Activated CD4-positive, alpha-beta T cell treated with anti-CD3 and anti-CD28 coated beads for 36 hours (primary cell): Measurements from ENCODE around the gene SLC16A1. TPM values are rescaled to one million over a fixed set of nuclear protein-coding genes. Genes with fewer than 3 reads are reported as not detected.
"Not testable (repeated sequence)": the region's sequence is repeated elsewhere in the genome, so short reads cannot be mapped to it uniquely, and the experiment has no call there.

Source experiments
- ATAC-seq: fragments of 200-7000 bp; cut with Tn5 transposase; one replicate; pipeline ENCODE4 v1.10.0; 2021; ENCODE audit warnings: mild to moderate bottlenecking, moderate library complexity
- CTCF ChIA-PET: fragments of 350-600 bp; sonication (Branson Sonifier 250); formaldehyde crosslinking; loops from one replicate; lab custom pipeline; 2021; ENCODE audit warnings: antibody characterized with exemption; lab: Charles Lee
- POLR2A ChIA-PET: fragments of 350-600 bp; sonication (Branson Sonifier 250); formaldehyde crosslinking; loops from one replicate; lab custom pipeline; 2021; ENCODE audit warnings: antibody characterized with exemption, inconsistent platforms; lab: Charles Lee
- DNase-seq: peaks from one replicate; pipeline ENCODE4 v3.0.0-alpha.2; 2020
- H3K27ac Mint-ChIP-seq: one replicate; pipeline ENCODE4 v1.8.0; 2021; ENCODE audit warnings: mixed read lengths
- H3K27me3 Mint-ChIP-seq: one replicate; pipeline ENCODE4 v1.8.0; 2021; ENCODE audit warnings: mixed read lengths
- H3K36me3 Mint-ChIP-seq: one replicate; pipeline ENCODE4 v1.8.0; 2021; ENCODE audit warnings: low read depth, mixed read lengths
- H3K4me1 Mint-ChIP-seq: one replicate; pipeline ENCODE4 v1.8.0; 2021; ENCODE audit warnings: mixed read lengths
- H3K4me3 Mint-ChIP-seq: one replicate; pipeline ENCODE4 v1.8.0; 2021; ENCODE audit warnings: mild to moderate bottlenecking, moderate library complexity, mixed read lengths
- H3K9me3 Mint-ChIP-seq: one replicate; pipeline ENCODE4 v1.8.0; 2021; ENCODE audit warnings: low read depth, mixed read lengths
- intact Hi-C, 2 experiments: fragments of 100-400 bp; cut with DNase I in 1 of 2; cut with micrococcal nuclease in 1 of 2; formaldehyde crosslinking; loops; one replicate each; pipeline versions ENCODE4 v1.14.2 to v1.15.1; 2022 to 2024; cut with DNase I, micrococcal nuclease
- total RNA-seq, 2 experiments: library from RNA; stranded (reverse); gene quantifications; one replicate each; pipeline ENCODE4 v1.2.3, GENCODE V29; 2021

SLC16A1 gene
- total RNA-seq, 2 experiments from 2014 or later = 70.0 to 70.4 TPM

DNA sequence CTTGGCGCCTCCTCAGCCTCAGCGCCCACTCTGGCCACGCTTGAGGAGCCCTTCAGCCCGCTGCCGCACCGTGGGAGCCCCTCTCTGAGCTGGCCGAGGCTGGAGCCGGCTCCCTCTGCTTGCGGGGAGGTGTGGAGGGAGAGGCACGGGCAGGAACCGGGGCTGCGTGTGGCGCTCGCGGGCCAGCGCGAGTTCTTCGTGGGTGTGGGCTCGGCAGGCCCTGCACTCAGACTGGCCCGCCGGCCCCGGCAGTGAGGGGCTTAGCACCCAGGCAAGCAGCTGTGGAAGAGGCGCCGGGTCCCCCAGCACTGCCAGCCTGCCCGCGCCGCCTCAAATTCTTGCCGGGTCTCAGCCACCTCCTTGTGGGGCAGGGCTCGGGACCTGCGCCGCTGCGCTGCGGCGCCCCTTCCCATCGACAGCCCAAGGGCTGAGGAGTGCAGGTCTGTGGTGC is 61.4 kb downstream of the SLC16A1 start:
- H3K4me3 Mint-ChIP-seq = no peak overlapping the region
- H3K4me1 Mint-ChIP-seq = no peaks in the 10 kb centered on the region
- intact Hi-C loops = no loop called here
- no peak overlapping the region for H3K27ac Mint-ChIP-seq
- peaks cover 4% of the 10 kb centered on the region for H3K36me3 Mint-ChIP-seq
- DNase-seq = no peak
- ChIA-PET CTCF (interaction anchor here (1.1 to 1.3 kb wide), 2 partner anchors 9 to 497 kb away, joined by 3 read pairs; no protein-coding TSS in a partner anchor), POLR2A (no interaction called here)
- no peak for ATAC-seq
- H3K9me3 Mint-ChIP-seq = peaks cover 14% of the 10 kb centered on the region
- no peaks in the 10 kb centered on the region for H3K27me3 Mint-ChIP-seq

DNA sequence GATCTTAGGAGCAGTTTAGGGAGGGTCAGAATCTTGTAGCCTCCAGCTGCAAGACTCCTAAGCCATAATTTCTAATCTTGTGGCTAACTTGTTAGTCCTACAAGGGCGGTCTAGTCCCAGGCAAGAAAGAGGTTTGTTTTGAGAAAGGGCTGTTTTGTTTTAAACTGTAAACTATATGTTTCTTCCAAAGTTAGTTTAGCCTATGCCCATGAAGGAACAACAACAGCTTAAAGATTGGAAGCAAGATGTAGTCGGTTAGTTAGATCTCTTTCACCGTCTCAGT is 62.0 kb downstream of the SLC16A1 start:
- intact Hi-C loops = no loop called here
- DNase-seq (no peak), ATAC-seq (no peak)
- peaks cover 4% of the 10 kb centered on the region for H3K36me3 Mint-ChIP-seq
- no peaks in the 10 kb centered on the region for H3K4me1 Mint-ChIP-seq
- H3K4me3 Mint-ChIP-seq = no peak overlapping the region
- ChIA-PET CTCF (interaction anchor here (1.3 kb wide), 1 partner anchor 10 kb away, joined by 3 read pairs; no protein-coding TSS in a partner anchor), POLR2A (no interaction called here)
- H3K27ac Mint-ChIP-seq = no peak overlapping the region
- no peaks in the 10 kb centered on the region for H3K27me3 Mint-ChIP-seq
- H3K9me3 Mint-ChIP-seq = peaks cover 14% of the 10 kb centered on the region

DNA sequence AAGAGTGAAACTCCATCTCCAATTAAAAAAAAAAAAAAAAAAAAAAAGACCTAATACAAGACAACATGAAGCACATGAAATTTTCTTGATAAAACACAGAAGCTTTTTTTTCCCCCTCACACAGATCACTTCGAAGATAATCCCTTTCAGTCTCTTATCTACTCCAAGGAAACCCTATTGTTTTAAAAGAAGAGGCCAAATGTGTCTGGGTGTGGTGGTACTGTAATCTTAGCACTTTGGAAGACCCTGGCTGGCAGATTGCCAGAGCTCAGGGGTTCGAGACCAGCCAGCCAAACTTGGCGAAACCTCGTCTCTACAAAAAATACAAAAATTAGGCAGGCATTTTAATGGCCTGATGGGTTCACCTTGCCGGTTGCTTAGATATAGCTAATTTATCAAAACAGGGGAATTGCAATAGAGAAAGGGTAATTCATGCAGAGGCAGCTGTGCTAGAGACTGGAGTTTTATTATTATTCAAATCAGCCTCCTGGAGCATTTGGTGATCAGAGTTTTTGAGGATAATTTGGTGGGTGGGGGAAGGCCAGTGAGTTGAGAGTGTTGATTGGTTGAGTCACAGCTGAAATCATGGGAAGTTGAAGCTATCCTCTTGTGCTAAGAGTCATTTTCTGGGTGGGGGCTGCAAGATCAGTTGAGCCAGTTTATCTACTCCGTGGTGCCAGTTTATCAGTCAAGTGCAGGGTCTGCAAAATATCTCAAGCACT is 62.5 kb downstream of the SLC16A1 start:
- no peaks in the 10 kb centered on the region for H3K4me1 Mint-ChIP-seq
- ATAC-seq = no peak
- intact Hi-C loops = no loop called here
- CTCF ChIA-PET = interaction anchor here (1.3 kb wide), 1 partner anchor 10 kb away, joined by 3 read pairs; no protein-coding TSS in a partner anchor
- POLR2A ChIA-PET = interaction anchor here (0.7 to 0.8 kb wide), 2 partner anchors 11 to 1258 kb away, joined by 3 to 6 read pairs; no protein-coding TSS in a partner anchor
- H3K9me3 Mint-ChIP-seq = peaks cover 14% of the 10 kb centered on the region
- DNase-seq = no peak
- H3K36me3 Mint-ChIP-seq = peaks cover 4% of the 10 kb centered on the region
- no peak overlapping the region for H3K4me3 Mint-ChIP-seq
- H3K27me3 Mint-ChIP-seq = no peaks in the 10 kb centered on the region
- H3K27ac Mint-ChIP-seq = no peak overlapping the region

DNA sequence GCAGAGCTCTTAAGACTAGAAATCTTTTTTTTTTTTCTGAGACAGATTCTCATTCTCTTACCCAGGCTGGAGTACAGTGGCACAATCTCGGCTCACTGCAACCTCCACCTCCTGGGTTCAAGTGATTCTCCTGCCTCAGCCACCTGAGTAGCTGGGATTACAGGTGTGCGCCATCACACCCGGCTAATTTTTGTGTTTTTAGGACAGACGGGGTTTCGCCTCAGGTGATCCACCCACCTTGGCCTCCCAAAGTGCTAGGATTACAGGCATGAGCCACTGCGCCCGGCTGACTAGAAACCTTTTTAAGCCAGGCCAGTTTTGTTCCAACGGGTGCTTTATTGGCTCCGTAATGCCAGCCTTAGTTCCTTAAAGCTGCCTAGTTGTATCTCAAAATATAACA is 66.1 kb downstream of the SLC16A1 start:
- H3K36me3 Mint-ChIP-seq, ATAC-seq, H3K4me3 Mint-ChIP-seq, H3K27me3 Mint-ChIP-seq, H3K9me3 Mint-ChIP-seq, intact Hi-C loops, H3K27ac Mint-ChIP-seq, H3K4me1 Mint-ChIP-seq, DNase-seq: not testable (repeated sequence)
- POLR2A ChIA-PET = interaction anchor here (0.6 kb wide), 1 partner anchor 871 kb away, joined by 6 read pairs; no protein-coding TSS in a partner anchor
- CTCF ChIA-PET = interaction anchor here (0.6 to 2.5 kb wide), 6 partner anchors 8 to 636 kb away, joined by 3 to 15 read pairs (median 4); partner anchors contain the start of genes LRIG2 and PPM1J

DNA sequence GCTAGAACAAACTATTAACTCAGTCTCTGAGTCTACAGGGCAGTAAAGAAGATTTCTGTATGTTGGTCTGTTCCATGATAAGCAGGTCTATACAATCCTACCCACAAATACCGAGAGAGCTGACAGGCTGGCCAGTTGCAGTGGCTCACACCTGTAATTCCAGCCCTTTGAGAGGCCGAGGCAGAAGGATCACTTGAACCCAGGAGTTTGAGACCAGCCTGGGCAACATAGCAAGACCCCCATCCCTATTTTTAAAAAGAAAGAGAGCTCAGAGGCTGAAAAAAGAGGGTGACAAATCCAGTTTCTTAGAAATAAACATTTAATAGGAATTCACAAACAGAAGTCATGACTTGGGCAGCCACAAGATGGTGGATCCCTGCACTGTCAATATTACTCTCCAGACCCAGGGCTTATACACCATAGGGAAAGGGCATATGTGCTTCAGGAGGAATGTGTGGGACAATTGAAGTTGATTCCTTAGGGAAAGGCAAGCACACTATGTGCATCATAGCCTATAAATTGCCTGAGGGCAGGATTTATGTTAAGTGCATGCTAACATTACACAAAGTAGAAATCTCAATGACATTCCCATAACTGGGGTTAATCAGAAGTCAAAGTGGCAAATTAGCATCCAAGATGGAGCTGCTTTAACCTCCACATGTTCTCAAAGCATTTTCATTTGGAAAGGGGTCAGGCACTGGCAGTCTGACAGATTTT is 66.8 kb downstream of the SLC16A1 start:
- Mint-ChIP-seq H3K27me3 (no peaks in the 10 kb centered on the region), H3K9me3 (peaks cover 7% of the 10 kb centered on the region), H3K4me1 (no peaks in the 10 kb centered on the region)

DNA sequence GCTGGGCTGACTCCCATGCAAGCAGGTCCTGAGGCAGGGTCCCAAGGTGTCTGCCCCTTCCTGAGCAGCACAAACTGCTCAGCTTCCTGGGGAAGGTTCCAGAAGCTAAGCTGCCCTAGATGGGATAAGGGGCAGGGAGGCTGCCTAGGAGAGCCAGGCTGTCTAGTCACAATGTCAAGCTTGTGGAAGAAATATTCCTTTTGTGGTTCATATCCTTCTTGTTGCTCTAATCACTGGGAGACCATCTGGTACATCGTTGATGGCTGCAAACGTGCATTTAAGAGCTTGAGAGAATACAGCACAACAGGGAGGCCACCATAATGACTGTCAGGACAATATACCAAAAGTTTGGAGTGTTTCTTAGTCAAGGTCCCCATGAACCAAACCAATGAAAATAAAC is 67.4 kb downstream of the SLC16A1 start:
- no peak overlapping the region for H3K27ac Mint-ChIP-seq

More for the DNA sequence above, 66.8 kb downstream of the SLC16A1 start:
- POLR2A ChIA-PET = no interaction called here
- ATAC-seq (no peak), DNase-seq (no peak)
- CTCF ChIA-PET = interaction anchor here (0.6 to 2.5 kb wide), 4 partner anchors 9 to 635 kb away, joined by 3 to 15 read pairs (median 4); partner anchors contain the start of genes LRIG2 and PPM1J
- intact Hi-C loops = no loop called here
- no peak overlapping the region for H3K4me3 Mint-ChIP-seq
- H3K36me3 Mint-ChIP-seq = peaks cover 4% of the 10 kb centered on the region
- H3K27ac Mint-ChIP-seq = no peak overlapping the region

DNA sequence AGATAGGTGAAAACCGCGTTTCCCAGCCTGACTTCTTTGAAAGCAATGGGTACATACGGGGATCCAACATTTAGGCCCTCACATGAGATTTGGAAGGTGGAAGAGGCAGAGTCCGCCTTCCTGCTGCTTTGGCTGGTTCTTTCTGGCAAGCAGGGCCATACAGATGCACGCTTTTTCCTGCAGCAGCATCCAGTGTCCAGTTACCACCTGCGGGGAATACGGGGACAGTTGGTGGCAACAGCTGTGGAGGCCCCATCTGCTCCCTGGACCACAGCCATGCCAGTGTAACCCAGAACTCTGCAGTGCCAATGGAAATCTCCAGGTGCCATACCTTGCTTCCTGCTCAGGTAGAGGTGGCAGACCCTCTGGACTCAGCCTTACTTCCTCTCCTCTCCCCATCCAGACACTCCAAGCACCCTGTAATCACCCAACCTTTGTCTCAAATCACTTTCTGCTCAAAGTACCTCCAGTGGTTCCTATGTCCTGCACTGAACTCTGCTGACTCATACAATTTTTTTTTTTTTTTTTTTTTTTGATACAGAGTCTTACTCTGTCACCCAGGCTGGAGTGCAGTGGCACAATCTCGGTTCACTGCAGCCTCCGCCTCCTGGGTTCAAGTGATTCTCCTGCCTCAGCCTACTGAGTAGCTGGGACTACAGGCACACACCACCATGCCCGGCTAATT is 68.3 kb downstream of the SLC16A1 start:
- H3K27ac Mint-ChIP-seq = no peak overlapping the region
- no peaks in the 10 kb centered on the region for H3K27me3 Mint-ChIP-seq
- H3K36me3 Mint-ChIP-seq = no peaks in the 10 kb centered on the region
- intact Hi-C loops = no loop called here
- H3K4me1 Mint-ChIP-seq = no peaks in the 10 kb centered on the region
- POLR2A ChIA-PET = no interaction called here
- ATAC-seq (no peak), DNase-seq (no peak)
- CTCF ChIA-PET = no interaction called here
- H3K9me3 Mint-ChIP-seq = no peaks in the 10 kb centered on the region
- no peak overlapping the region for H3K4me3 Mint-ChIP-seq

More for the DNA sequence above, 67.4 kb downstream of the SLC16A1 start:
- no peak overlapping the region for H3K4me3 Mint-ChIP-seq
- DNase-seq (no peak), ATAC-seq (no peak)
- intact Hi-C loops = no loop called here
- H3K36me3 Mint-ChIP-seq = peaks cover 2% of the 10 kb centered on the region
- H3K27me3 Mint-ChIP-seq = no peaks in the 10 kb centered on the region
- H3K4me1 Mint-ChIP-seq = no peaks in the 10 kb centered on the region
- H3K9me3 Mint-ChIP-seq = peaks cover 4% of the 10 kb centered on the region
- ChIA-PET POLR2A (no interaction called here), CTCF (interaction anchor here (1.9 to 2.5 kb wide), 2 partner anchors 8 to 184 kb away, joined by 6 to 15 read pairs; partner anchors contain the start of gene LRIG2)

DNA sequence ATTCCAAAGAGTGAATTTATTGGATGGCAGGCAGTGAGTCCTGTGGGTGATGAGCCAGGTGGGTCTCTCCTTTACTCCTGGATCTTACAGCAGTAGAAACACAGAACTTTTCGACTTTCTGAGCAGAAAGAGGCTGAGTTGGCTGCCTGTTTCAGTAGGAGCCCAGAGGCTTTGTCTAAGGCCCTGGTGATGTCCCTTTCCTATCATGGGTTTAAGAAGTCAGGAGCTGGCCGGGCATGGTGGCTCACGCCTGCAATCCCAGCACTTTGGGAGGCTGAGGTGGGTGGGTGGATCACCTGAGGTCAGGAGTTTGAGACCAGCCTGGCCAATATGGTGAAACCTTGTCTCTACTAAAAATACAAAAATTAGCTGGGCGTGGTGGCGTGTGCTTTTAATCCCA is 71.0 kb downstream of the SLC16A1 start:
- DNase-seq, POLR2A ChIA-PET, H3K9me3 Mint-ChIP-seq, H3K36me3 Mint-ChIP-seq, H3K4me1 Mint-ChIP-seq, H3K4me3 Mint-ChIP-seq, H3K27ac Mint-ChIP-seq, H3K27me3 Mint-ChIP-seq, ATAC-seq: not testable (repeated sequence)
- CTCF ChIA-PET = interaction anchor here (0.6 kb wide), 1 partner anchor 68 kb away, joined by 3 read pairs; no protein-coding TSS in a partner anchor
- intact Hi-C loops = loop anchor here in 1 of 2 experiments (5.0 kb wide), 1 partner anchor 168 kb away; the partner anchor contains the start of gene PPM1J

DNA sequence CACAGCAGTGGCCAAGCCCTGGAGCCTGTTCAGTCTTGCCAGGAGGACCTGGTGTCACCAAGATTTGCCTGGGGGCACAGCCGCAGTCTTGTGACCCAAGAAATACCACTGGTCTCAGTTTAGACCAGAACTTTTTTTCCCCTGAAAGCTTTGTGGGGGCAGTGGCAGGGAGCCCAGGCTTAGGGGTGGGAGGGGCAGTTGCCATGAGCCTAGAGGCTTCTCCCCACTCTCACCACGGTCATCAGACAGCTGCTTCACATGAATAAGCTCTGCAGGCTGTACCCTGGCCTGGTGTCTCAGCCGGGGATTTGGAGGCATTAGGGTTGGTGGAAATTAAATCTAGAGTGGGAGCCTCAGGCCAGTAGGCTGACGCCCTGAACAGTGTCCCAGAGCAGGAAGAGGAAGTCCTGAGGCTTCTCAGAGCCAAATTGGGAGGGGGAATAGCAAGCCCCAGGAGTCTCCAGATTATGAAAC is 73.7 kb downstream of the SLC16A1 start:
- ATAC-seq = no peak
- POLR2A ChIA-PET = no interaction called here
- intact Hi-C loops = loop anchor here in 1 of 2 experiments (5.0 kb wide), 1 partner anchor 165 kb away; the partner anchor contains the start of gene PPM1J
- H3K27me3 Mint-ChIP-seq = peaks cover 3% of the 10 kb centered on the region
- no peak for DNase-seq
- no peak overlapping the region for H3K4me3 Mint-ChIP-seq
- CTCF ChIA-PET = interaction anchor here (0.7 to 1.5 kb wide), 7 partner anchors 8 to 166 kb away, joined by 3 to 5 read pairs (median 3); no protein-coding TSS in a partner anchor
- no peaks in the 10 kb centered on the region for H3K36me3 Mint-ChIP-seq
- H3K27ac Mint-ChIP-seq = no peak overlapping the region
- H3K4me1 Mint-ChIP-seq = no peaks in the 10 kb centered on the region
- no peaks in the 10 kb centered on the region for H3K9me3 Mint-ChIP-seq

DNA sequence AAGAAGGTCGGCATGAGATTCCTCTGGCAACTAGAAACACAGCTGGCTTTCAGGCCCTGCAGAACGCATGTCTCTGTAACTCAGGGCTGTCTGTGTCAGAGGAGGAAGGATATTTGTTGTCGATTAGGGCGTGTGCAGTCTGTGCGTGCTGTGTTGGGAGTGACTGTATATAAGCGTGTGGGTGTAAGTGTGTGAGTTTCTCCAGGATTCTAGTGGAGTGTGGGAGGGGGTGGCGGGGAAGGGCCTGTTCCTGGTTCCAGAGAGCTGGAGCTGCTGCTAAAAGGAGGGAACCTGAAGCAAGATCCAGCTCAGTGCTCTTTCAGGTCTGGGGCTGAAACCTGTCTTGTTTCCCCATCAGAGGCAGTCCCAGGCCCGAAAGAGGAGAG is 74.3 kb downstream of the SLC16A1 start:
- intact Hi-C loops = loop anchor here (1.0 to 5.0 kb wide), 7 partner anchors 74 to 191 kb away; partner anchors contain the start of genes LRIG2 (in 2 of the 2), PPM1J (in 1 of the 2) and SLC16A1 (in 1 of the 2)
- peaks cover 3% of the 10 kb centered on the region for H3K27me3 Mint-ChIP-seq
- no peak for ATAC-seq
- no peak for DNase-seq
- H3K36me3 Mint-ChIP-seq = no peaks in the 10 kb centered on the region
- H3K9me3 Mint-ChIP-seq = no peaks in the 10 kb centered on the region
- ChIA-PET CTCF (interaction anchor here (1.0 to 1.5 kb wide), 6 partner anchors 9 to 166 kb away, joined by 3 to 5 read pairs (median 4); no protein-coding TSS in a partner anchor), POLR2A (no interaction called here)
- no peak overlapping the region for H3K27ac Mint-ChIP-seq
- no peak overlapping the region for H3K4me3 Mint-ChIP-seq
- no peaks in the 10 kb centered on the region for H3K4me1 Mint-ChIP-seq
